GM12891 (cell line): ENCODE results near the gene CFAP45.

Experiments used
- DNase-seq: peaks from one replicate; pipeline ENCODE4 v3.0.0; 2011; ENCODE audit warnings: low spot score; ENCODE audit not compliant: insufficient read length
- FAIRE-seq: peaks from 2 replicates; lab custom pipeline; 2011; peaks lifted over from hg19 to GRCh38; lab: Jason Lieb, UNC
- PAX5 ChIP-seq: IDR thresholded peaks from 2 replicates; pipeline ENCODE4 v1.6.1; 2011; ENCODE audit warnings: low read length, moderate library complexity, mild to moderate bottlenecking; ENCODE audit not compliant: insufficient read depth, severe bottlenecking
- POLR2A ChIP-seq: IDR thresholded peaks from 2 replicates; pipeline ENCODE4 v1.6.1; 2011; ENCODE audit warnings: low read depth, low read length, control low read depth
- POLR2AphosphoS5 ChIP-seq: IDR thresholded peaks from 2 replicates; pipeline ENCODE4 v1.6.1; 2011; ENCODE audit warnings: low read depth, low read length, control low read depth
- POU2F2 ChIP-seq: IDR thresholded peaks from 2 replicates; pipeline ENCODE4 v1.6.1; 2011; ENCODE audit warnings: low read depth, mild to moderate bottlenecking, control low read depth, low read length, moderate library complexity
- SPI1 ChIP-seq: IDR thresholded peaks from 2 replicates; pipeline ENCODE4 v1.6.1; 2011; ENCODE audit warnings: low read depth, low read length, control low read depth
- TAF1 ChIP-seq: IDR thresholded peaks from 2 replicates; pipeline ENCODE4 v1.6.1; 2011; ENCODE audit warnings: low read depth, low read length, control low read depth

CFAP45 gene

GRCh38 chr1:159839116-159839849, 60.7 kb downstream of the CFAP45 start:
- FAIRE-seq (no peak), DNase-seq (no peak)
- peak; percentile 60; the same call in 1 of the 2 replicates for TF ChIP-seq SPI1
- no peak for TF ChIP-seq PAX5

GRCh38 chr1:159838715-159839114, 61.2 kb downstream of the CFAP45 start:
- TF ChIP-seq SPI1 (peak; percentile 51; the same call in 1 of the 2 replicates), PAX5 (no peak)
- DNase-seq = no peak
- no peak for FAIRE-seq

- DNase-seq (no peak), FAIRE-seq (no peak)
- TF ChIP-seq POLR2A (no peak), PAX5 (no peak), TAF1 (no peak), SPI1 (no peak), POU2F2 (no peak), POLR2AphosphoS5 (no peak)
Observed at GRCh38 chr1:159835862-159836525, 64.0 kb downstream of the CFAP45 start.

GRCh38 chr1:159835356-159835755, 64.6 kb downstream of the CFAP45 start:
- no peak for FAIRE-seq
- DNase-seq = no peak
- no peak for TF ChIP-seq PAX5
- no peak for TF ChIP-seq POLR2AphosphoS5
- no peak for TF ChIP-seq TAF1
- TF ChIP-seq SPI1 = no peak
- TF ChIP-seq POU2F2 = no peak

- TF ChIP-seq TAF1 (no peak), POLR2A (no peak), POLR2AphosphoS5 (no peak), POU2F2 (no peak), PAX5 (no peak), SPI1 (no peak)
- DNase-seq (no peak), FAIRE-seq (no peak)
Observed at GRCh38 chr1:159832309-159832708, 67.7 kb downstream of the CFAP45 start.

GRCh38 chr1:159831412-159832141, 68.4 kb downstream of the CFAP45 start:
- FAIRE-seq (no peak), DNase-seq (no peak)
- no peak for TF ChIP-seq SPI1
- TF ChIP-seq POU2F2 = no peak
- TF ChIP-seq POLR2A = no peak
- no peak for TF ChIP-seq PAX5
- no peak for TF ChIP-seq POLR2AphosphoS5
- no peak for TF ChIP-seq TAF1

GRCh38 chr1:159830722-159831121, 69.2 kb downstream of the CFAP45 start:
- FAIRE-seq = no peak
- no peak for TF ChIP-seq PAX5
- no peak for TF ChIP-seq POU2F2
- TF ChIP-seq SPI1 = no peak
- DNase-seq = no peak

GRCh38 chr1:159829822-159830465, 70.0 kb downstream of the CFAP45 start:
- DNase-seq (no peak), FAIRE-seq (no peak)
- TF ChIP-seq POLR2AphosphoS5 (no peak), POLR2A (no peak), TAF1 (no peak), POU2F2 (no peak), PAX5 (no peak), SPI1 (no peak)

GRCh38 chr1:159829273-159829634, 70.7 kb downstream of the CFAP45 start:
- FAIRE-seq (peak; percentile 79), DNase-seq (peak; percentile 45)
- no peak for TF ChIP-seq POLR2A
- TF ChIP-seq POU2F2 = no peak
- no peak for TF ChIP-seq PAX5
- no peak for TF ChIP-seq TAF1
- TF ChIP-seq POLR2AphosphoS5 = no peak
- TF ChIP-seq SPI1 = peak; percentile 75
